Measurements from ENCODE around the gene TBC1D7. TPM values are rescaled to one million over a fixed set of nuclear protein-coding genes. Genes with fewer than 3 reads are reported as not detected.

The TBC1D7 gene
- total RNA-seq, 1 donor from 2014 or later, result 27.3 TPM

GRCh38 chr6:13262302-13263230 lies 65.8 kb downstream of the TBC1D7 start:
- H3K27me3 Mint-ChIP-seq (ENCODE audit: insufficient read depth), result peaks cover 6% of the 10 kb centered on the region
- DNase-seq (ENCODE audit: low spot score), result no peak
- peaks cover 2% of the 10 kb centered on the region for H3K36me3 Mint-ChIP-seq (ENCODE audit: low read depth)
- H3K4me1 Mint-ChIP-seq (ENCODE audit: low read depth), result peaks cover 15% of the 10 kb centered on the region
- intact Hi-C loops (cut with micrococcal nuclease), result no loop called here
- H3K4me3 Mint-ChIP-seq, result no peak overlapping the region
- peaks cover 4% of the 10 kb centered on the region for H3K9me3 Mint-ChIP-seq
- no peak overlapping the region for H3K27ac Mint-ChIP-seq

GRCh38 chr6:13261464-13261994 lies 66.8 kb downstream of the TBC1D7 start:
- H3K4me3 Mint-ChIP-seq, result no peak overlapping the region
- no peak overlapping the region for H3K27ac Mint-ChIP-seq
- no peaks in the 10 kb centered on the region for H3K27me3 Mint-ChIP-seq (ENCODE audit: insufficient read depth)
- intact Hi-C loops (cut with micrococcal nuclease), result no loop called here
- no peaks in the 10 kb centered on the region for H3K9me3 Mint-ChIP-seq
- peaks cover 8% of the 10 kb centered on the region for H3K4me1 Mint-ChIP-seq (ENCODE audit: low read depth)
- no peaks in the 10 kb centered on the region for H3K36me3 Mint-ChIP-seq (ENCODE audit: low read depth)
- DNase-seq (ENCODE audit: low spot score), result no peak

- Mint-ChIP-seq H3K9me3 (no peaks in the 10 kb centered on the region), H3K27ac (no peak overlapping the region), H3K36me3 (ENCODE audit: low read depth) (no peaks in the 10 kb centered on the region), H3K4me3 (no peak overlapping the region), H3K27me3 (ENCODE audit: insufficient read depth) (no peaks in the 10 kb centered on the region), H3K4me1 (ENCODE audit: low read depth) (peaks cover 8% of the 10 kb centered on the region)
- DNase-seq (ENCODE audit: low spot score), result no peak
- intact Hi-C loops (cut with micrococcal nuclease), result no loop called here
Observed at GRCh38 chr6:13260831-13261230, 67.5 kb downstream of the TBC1D7 start.

GRCh38 chr6:13260101-13260598 lies 68.2 kb downstream of the TBC1D7 start:
- intact Hi-C loops (cut with micrococcal nuclease), result no loop called here
- no peaks in the 10 kb centered on the region for H3K9me3 Mint-ChIP-seq
- H3K4me3 Mint-ChIP-seq, result no peak overlapping the region
- no peak overlapping the region for H3K27ac Mint-ChIP-seq
- no peaks in the 10 kb centered on the region for H3K36me3 Mint-ChIP-seq (ENCODE audit: low read depth)
- H3K4me1 Mint-ChIP-seq (ENCODE audit: low read depth), result peaks cover 8% of the 10 kb centered on the region
- H3K27me3 Mint-ChIP-seq (ENCODE audit: insufficient read depth), result no peaks in the 10 kb centered on the region
- no peak for DNase-seq (ENCODE audit: low spot score)

- H3K36me3 Mint-ChIP-seq (ENCODE audit: low read depth), result no peaks in the 10 kb centered on the region
- H3K9me3 Mint-ChIP-seq, result no peaks in the 10 kb centered on the region
- H3K4me1 Mint-ChIP-seq (ENCODE audit: low read depth), result peaks cover 8% of the 10 kb centered on the region
- no peak for DNase-seq (ENCODE audit: low spot score)
- H3K27ac Mint-ChIP-seq, result no peak overlapping the region
- intact Hi-C loops (cut with micrococcal nuclease), result no loop called here
- H3K4me3 Mint-ChIP-seq, result no peak overlapping the region
- H3K27me3 Mint-ChIP-seq (ENCODE audit: insufficient read depth), result no peaks in the 10 kb centered on the region
Observed at GRCh38 chr6:13259393-13259792, 68.9 kb downstream of the TBC1D7 start.

- H3K4me1 Mint-ChIP-seq (ENCODE audit: low read depth), result peaks cover 3% of the 10 kb centered on the region
- no peaks in the 10 kb centered on the region for H3K36me3 Mint-ChIP-seq (ENCODE audit: low read depth)
- intact Hi-C loops (cut with micrococcal nuclease), result no loop called here
- H3K27me3 Mint-ChIP-seq (ENCODE audit: insufficient read depth), result no peaks in the 10 kb centered on the region
- H3K9me3 Mint-ChIP-seq, result no peaks in the 10 kb centered on the region
- DNase-seq (ENCODE audit: low spot score), result no peak
- no peak overlapping the region for H3K27ac Mint-ChIP-seq
- H3K4me3 Mint-ChIP-seq, result no peak overlapping the region
Observed at GRCh38 chr6:13256266-13257001, 71.9 kb downstream of the TBC1D7 start.

Other genes with a start within 250 kb of the TBC1D7 start
- 12.4 and 13.6 TPM in 2 replicates for gene GFOD1, start 159.1 kb upstream of the TBC1D7 start, total RNA-seq
- gene SIRT5, start 246.1 kb upstream of the TBC1D7 start, total RNA-seq, result 8.4 and 10.1 TPM in 2 replicates